Neural progenitor cell (in vitro differentiated cells): ENCODE measurements around the gene CHTF8. TPM values are rescaled to one million over a fixed set of nuclear protein-coding genes. Genes with fewer than 3 reads are reported as not detected.
A peak's percentile ranks its signal among the peaks of the same experiment; 100 is the strongest.

ENCODE experiments used
- DNase-seq: peaks from one replicate; pipeline ENCODE4 v3.0.0-alpha.2; 2016; ENCODE audit warnings: low spot score
- H2AFZ ChIP-seq: fragments of 200-600 bp; sonication (generic); replicated peaks from 2 replicates; pipeline ENCODE4 v1.6.1; 2016; ENCODE audit warnings: antibody characterized with exemption
- H3F3A ChIP-seq: fragments of 200-600 bp; sonication (generic); 2 replicates; pipeline ENCODE4 v1.6.1; 2016; ENCODE audit warnings: antibody characterized with exemption, low read depth
- H3K27ac ChIP-seq: fragments of 200-600 bp; sonication (generic); 2 replicates; pipeline ENCODE4 v1.5.1; 2016; ENCODE audit warnings: mild to moderate bottlenecking
- H3K27me3 ChIP-seq: fragments of 200-600 bp; sonication (generic); 2 replicates; pipeline ENCODE4 v1.6.1; 2016; ENCODE audit warnings: mild to moderate bottlenecking, moderate library complexity
- H3K36me3 ChIP-seq: fragments of 200-600 bp; sonication (generic); 2 replicates; pipeline ENCODE4 v1.5.1; 2016
- H3K4me1 ChIP-seq: fragments of 200-600 bp; sonication (generic); 2 replicates; pipeline ENCODE4 v1.6.1; 2016; ENCODE audit warnings: mixed run types
- H3K4me2 ChIP-seq: fragments of 200-600 bp; sonication (generic); 2 replicates; pipeline ENCODE4 v1.6.1; 2016
- H3K4me3 ChIP-seq: fragments of 200-600 bp; sonication (generic); 2 replicates; pipeline ENCODE4 v1.5.1; 2016
- H3K79me2 ChIP-seq: fragments of 200-600 bp; sonication (generic); 2 replicates; pipeline ENCODE4 v1.6.1; 2016; ENCODE audit warnings: low read depth
- H3K9ac ChIP-seq: fragments of 200-600 bp; sonication (generic); 2 replicates; pipeline ENCODE4 v1.6.1; 2016
- H3K9me3 ChIP-seq: fragments of 200-600 bp; sonication (generic); 2 replicates; pipeline ENCODE4 v1.5.1; 2016; ENCODE audit warnings: low read depth
- H4K20me1 ChIP-seq: fragments of 200-600 bp; sonication (generic); 2 replicates; pipeline ENCODE4 v1.6.1; 2016; ENCODE audit warnings: low read depth
- H3K27ac Mint-ChIP-seq: 3 replicates; pipeline ENCODE4 v1.8.0; 2021; ENCODE audit warnings: mixed read lengths
- H3K27me3 Mint-ChIP-seq: 2 replicates; pipeline ENCODE4 v1.8.0; 2022; ENCODE audit warnings: low read depth, mild to moderate bottlenecking, inconsistent platforms, moderate library complexity, mixed read lengths; ENCODE audit not compliant: insufficient read depth
- H3K36me3 Mint-ChIP-seq: 3 replicates; pipeline ENCODE4 v1.8.0; 2021; ENCODE audit warnings: mixed read lengths
- H3K4me1 Mint-ChIP-seq: 3 replicates; pipeline ENCODE4 v1.8.0; 2021; ENCODE audit warnings: mixed read lengths
- H3K4me3 Mint-ChIP-seq: 3 replicates; pipeline ENCODE4 v1.8.0; 2021; ENCODE audit warnings: mild to moderate bottlenecking, moderate library complexity, mixed read lengths
- H3K9me3 Mint-ChIP-seq: 3 replicates; pipeline ENCODE4 v1.8.0; 2020; ENCODE audit warnings: mixed read lengths
- CTCF ChIP-seq: fragments of 200-600 bp; sonication (generic); IDR thresholded peaks from 2 replicates; pipeline ENCODE4 v1.5.1; 2017; ENCODE audit warnings: antibody characterized with exemption, mild to moderate bottlenecking
- EZH2 ChIP-seq: fragments of 200-600 bp; sonication (generic); IDR thresholded peaks from 2 replicates; pipeline ENCODE4 v1.6.1; 2017; ENCODE audit warnings: antibody characterized with exemption, mild to moderate bottlenecking, moderate library complexity
- EZH2phosphoT487 ChIP-seq: fragments of 200-600 bp; sonication (generic); IDR thresholded peaks from 2 replicates; pipeline ENCODE4 v1.6.1; 2017; ENCODE audit warnings: antibody characterized with exemption
- total RNA-seq: library from RNA; depleted of rRNA; stranded (reverse); fragments of >200 nt; gene quantifications from 2 replicates; pipeline ENCODE4 v1.2.3, GENCODE V29; 2015; ENCODE audit warnings: low replicate concordance

The CHTF8 gene
- total RNA-seq, 1 donor from 2014 or later = 99.8 TPM

DNA sequence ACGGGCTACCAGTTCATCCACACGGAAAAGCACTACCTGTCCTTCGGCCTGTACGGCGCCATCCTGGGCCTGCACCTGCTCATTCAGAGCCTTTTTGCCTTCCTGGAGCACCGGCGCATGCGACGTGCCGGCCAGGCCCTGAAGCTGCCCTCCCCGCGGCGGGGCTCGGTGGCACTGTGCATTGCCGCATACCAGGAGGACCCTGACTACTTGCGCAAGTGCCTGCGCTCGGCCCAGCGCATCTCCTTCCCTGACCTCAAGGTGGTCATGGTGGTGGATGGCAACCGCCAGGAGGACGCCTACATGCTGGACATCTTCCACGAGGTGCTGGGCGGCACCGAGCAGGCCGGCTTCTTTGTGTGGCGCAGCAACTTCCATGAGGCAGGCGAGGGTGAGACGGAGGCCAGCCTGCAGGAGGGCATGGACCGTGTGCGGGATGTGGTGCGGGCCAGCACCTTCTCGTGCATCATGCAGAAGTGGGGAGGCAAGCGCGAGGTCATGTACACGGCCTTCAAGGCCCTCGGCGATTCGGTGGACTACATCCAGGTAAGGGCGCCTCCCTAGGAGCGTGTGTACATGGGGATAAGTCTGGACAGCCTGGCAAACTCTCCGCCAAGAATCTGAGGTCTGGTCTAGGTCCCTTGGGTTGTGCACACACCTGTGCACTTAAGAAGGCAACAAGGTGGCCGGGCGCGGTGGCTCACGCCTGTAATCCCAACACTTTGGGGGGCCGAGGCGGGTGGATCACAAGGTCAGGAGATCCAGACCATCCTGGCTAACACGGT, 22.7 kb downstream of the CHTF8 start:
- no peaks in the 10 kb centered on the region for H3K9me3 Mint-ChIP-seq
- Histone ChIP-seq H3K27me3 (peaks cover 3% of the 10 kb centered on the region), H3K79me2 (no peaks in the 10 kb centered on the region), H3K9me3 (no peaks in the 10 kb centered on the region), H3K4me2 (no peak overlapping the region), H3K4me1 (peaks cover 18% of the 10 kb centered on the region), H4K20me1 (peaks cover 42% of the 10 kb centered on the region), H3K9ac (no peak overlapping the region), H3K36me3 (no peaks in the 10 kb centered on the region), H3F3A (peaks cover 35% of the 10 kb centered on the region), H2AFZ (no peak overlapping the region), H3K27ac (no peak overlapping the region), H3K4me3 (no peak overlapping the region)
- H3K36me3 Mint-ChIP-seq = peaks cover 10% of the 10 kb centered on the region
- DNase-seq = no peak
- H3K4me3 Mint-ChIP-seq = peak overlapping the region; percentile 46
- H3K4me1 Mint-ChIP-seq = peaks cover 31% of the 10 kb centered on the region
- H3K27me3 Mint-ChIP-seq = peaks cover 9% of the 10 kb centered on the region
- no peak for TF ChIP-seq CTCF
- no peak for TF ChIP-seq EZH2
- no peak for TF ChIP-seq EZH2phosphoT487
- H3K27ac Mint-ChIP-seq = no peak overlapping the region

GRCh38 chr16:69108905-69109252, 23.5 kb downstream of the CHTF8 start:
- H3K4me3 ChIP-seq = peak overlapping the region; percentile 90
- no peak overlapping the region for H3K27ac ChIP-seq
- no peak overlapping the region for H3K9ac ChIP-seq
- TF ChIP-seq CTCF = no peak
- no peak for TF ChIP-seq EZH2phosphoT487
- no peak for TF ChIP-seq EZH2
- peaks cover 35% of the 10 kb centered on the region for H4K20me1 ChIP-seq
- H2AFZ ChIP-seq = no peak overlapping the region
- H3K4me1 ChIP-seq = peaks cover 18% of the 10 kb centered on the region
- H3F3A ChIP-seq = peaks cover 37% of the 10 kb centered on the region
- H3K9me3 Mint-ChIP-seq = no peaks in the 10 kb centered on the region
- H3K79me2 ChIP-seq = no peaks in the 10 kb centered on the region
- H3K27ac Mint-ChIP-seq = peak overlapping the region; percentile 69
- peaks cover 33% of the 10 kb centered on the region for H3K4me1 Mint-ChIP-seq
- H3K4me3 Mint-ChIP-seq = peak overlapping the region; percentile 82
- peaks cover 12% of the 10 kb centered on the region for H3K27me3 Mint-ChIP-seq
- H3K36me3 Mint-ChIP-seq = peaks cover 9% of the 10 kb centered on the region
- H3K36me3 ChIP-seq = no peaks in the 10 kb centered on the region
- peak overlapping the region; percentile 100 for H3K4me2 ChIP-seq
- peaks cover 6% of the 10 kb centered on the region for H3K27me3 ChIP-seq
- no peak for DNase-seq
- no peaks in the 10 kb centered on the region for H3K9me3 ChIP-seq

DNA sequence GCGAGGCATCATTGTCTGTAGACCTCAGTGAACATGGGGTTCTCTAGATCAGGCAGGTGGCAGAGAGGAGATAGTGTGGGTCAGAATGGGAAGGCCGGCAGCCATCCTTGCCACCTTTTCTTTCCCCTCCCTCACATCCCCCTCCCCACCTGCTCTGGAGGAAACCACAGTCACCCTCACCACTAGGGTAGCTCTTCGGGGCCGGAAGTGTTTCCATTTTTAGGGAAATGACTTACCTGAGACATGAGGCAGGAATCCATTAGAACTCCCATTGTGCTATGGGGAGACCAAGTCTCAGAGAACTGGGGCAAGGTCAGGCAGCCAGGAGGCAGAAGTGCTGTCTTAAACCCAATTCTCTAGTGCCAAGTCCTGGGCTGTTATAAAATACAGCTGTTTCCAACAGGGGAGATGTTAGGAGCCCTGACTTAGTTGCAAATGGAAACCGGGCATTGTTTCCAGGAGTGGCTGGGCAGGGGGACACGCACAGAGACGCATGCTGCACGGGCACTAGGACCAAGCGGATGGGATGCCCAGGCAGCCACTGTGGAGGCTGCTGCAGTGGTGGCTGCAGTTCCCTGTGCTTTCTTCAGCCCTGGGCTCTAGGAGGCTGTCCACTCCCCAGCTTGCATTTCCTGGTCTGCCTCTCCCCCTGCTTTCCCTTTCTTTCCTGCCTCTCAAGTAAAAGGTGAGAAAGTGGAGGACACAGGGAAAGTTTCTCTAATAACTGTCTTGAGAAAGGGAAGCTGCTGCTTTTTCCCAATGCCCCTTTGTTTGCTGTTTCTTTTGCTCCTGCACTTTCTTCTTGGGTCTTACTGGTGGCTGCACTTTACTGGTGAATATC, 24.1 kb downstream of the CHTF8 start:
- Histone ChIP-seq H2AFZ (peak overlapping the region; percentile 67), H3K4me1 (peaks cover 18% of the 10 kb centered on the region), H3K9ac (no peak overlapping the region), H4K20me1 (peaks cover 31% of the 10 kb centered on the region), H3K27me3 (peaks cover 6% of the 10 kb centered on the region), H3K79me2 (no peaks in the 10 kb centered on the region), H3F3A (peaks cover 37% of the 10 kb centered on the region), H3K9me3 (no peaks in the 10 kb centered on the region), H3K4me3 (peak overlapping the region; percentile 90), H3K36me3 (no peaks in the 10 kb centered on the region), H3K4me2 (peak overlapping the region; percentile 100), H3K27ac (no peak overlapping the region)
- Mint-ChIP-seq H3K27me3 (peaks cover 12% of the 10 kb centered on the region), H3K4me1 (peaks cover 35% of the 10 kb centered on the region), H3K4me3 (peak overlapping the region; percentile 82), H3K27ac (peak overlapping the region; percentile 69), H3K36me3 (peaks cover 9% of the 10 kb centered on the region), H3K9me3 (no peaks in the 10 kb centered on the region)
- peak; percentile 57 for DNase-seq
- TF ChIP-seq CTCF (no peak), EZH2 (no peak), EZH2phosphoT487 (no peak)
